ENCODE data around the gene CMYA5.

The CMYA5 gene

GRCh38 chr5:79837761-79838551 is 148.3 kb downstream of the CMYA5 start:
- no peak for DNase-seq

GRCh38 chr5:79840084-79840990 is 150.7 kb downstream of the CMYA5 start:
- DNase-seq = no peak

GRCh38 chr5:79841172-79841571 is 151.5 kb downstream of the CMYA5 start:
- DNase-seq = no peak

GRCh38 chr5:79842006-79842881 is 152.6 kb downstream of the CMYA5 start:
- DNase-seq = no peak

GRCh38 chr5:79842991-79843390 is 153.4 kb downstream of the CMYA5 start:
- no peak for DNase-seq

GRCh38 chr5:79843450-79844388 is 154.1 kb downstream of the CMYA5 start:
- no peak for DNase-seq

DNA sequence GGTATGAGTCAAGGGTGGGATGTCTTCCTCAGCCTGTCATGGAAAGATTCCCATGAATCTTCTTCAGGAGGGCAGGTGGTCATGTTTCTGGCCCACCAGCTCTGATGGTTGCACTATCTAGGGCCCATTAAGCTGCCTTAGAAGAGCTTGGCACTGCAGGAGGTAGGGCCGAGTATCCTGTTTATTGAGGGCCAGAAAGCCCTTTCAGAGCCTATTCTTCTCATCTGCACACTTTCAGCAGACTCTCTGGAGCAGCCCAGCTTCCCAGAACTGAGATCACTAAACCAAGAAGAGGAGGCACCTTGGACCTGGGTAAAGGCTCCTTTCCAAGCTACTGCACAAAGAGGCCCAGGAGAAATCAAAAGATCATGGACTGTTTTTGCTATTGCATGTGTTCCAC is 154.9 kb downstream of the CMYA5 start:
- no peak for DNase-seq

GRCh38 chr5:79845448-79846197 is 156.0 kb downstream of the CMYA5 start:
- DNase-seq = no peak

- no peak for DNase-seq
These were observed 156.5 kb downstream of the CMYA5 start for GRCh38 chr5:79846198-79846521.

GRCh38 chr5:79847561-79847960 is 157.9 kb downstream of the CMYA5 start:
- no peak for DNase-seq

- no peak for DNase-seq
These were observed 159.4 kb downstream of the CMYA5 start for GRCh38 chr5:79849061-79849460.
